Gastrocnemius medialis (tissue), 4 donors: ENCODE measurements around the gene EWSR1. TPM values are rescaled to one million over a fixed set of nuclear protein-coding genes. Genes with fewer than 3 reads are reported as not detected.

Experiments used
- ATAC-seq, 2 donors: fragments of 150-250 bp; one replicate each; pipeline ENCODE4 v1.9.1; 2016
- DNase-seq, 2 donors: peaks; one replicate each; pipeline ENCODE4 v3.0.0-alpha.2; 2019
- H3K27ac ChIP-seq, 4 donors: fragments of 200-600 bp; sonication (generic); 1 replicate in 1 of 4; 2 replicates in 3 of 4; pipeline ENCODE4 v1.5.1; 2016 to 2018; ENCODE audit warnings: mild to moderate bottlenecking in 2 of 4, moderate library complexity in 1 of 4
- H3K27me3 ChIP-seq, 3 donors: fragments of 200-600 bp; sonication (generic) in 2 of 3; 1 replicate in 1 of 3; 2 replicates in 2 of 3; pipeline versions ENCODE4 v1.5.1 to v1.6.0; 2016 to 2019; ENCODE audit warnings: mild to moderate bottlenecking in 1 of 3, moderate library complexity in 1 of 3
- H3K36me3 ChIP-seq, 2 donors: fragments of 200-600 bp; sonication (generic) in 1 of 2; one replicate each; pipeline ENCODE4 v1.5.1; 2017 to 2018
- H3K4me1 ChIP-seq, 2 donors: fragments of 200-600 bp; sonication (generic) in 1 of 2; one replicate each; pipeline ENCODE4 v1.5.1; 2016 to 2017; ENCODE audit warnings: mild to moderate bottlenecking in 2 of 2
- H3K4me3 ChIP-seq, 4 donors: fragments of 200-600 bp; sonication (generic) in 3 of 4; 1 replicate in 1 of 4; 2 replicates in 3 of 4; pipeline ENCODE4 v1.5.1; 2016 to 2019; ENCODE audit warnings: mild to moderate bottlenecking in 2 of 4
- H3K9me3 ChIP-seq, 3 donors: fragments of 200-600 bp; sonication (generic) in 2 of 3; 1 replicate in 1 of 3; 2 replicates in 2 of 3; pipeline ENCODE4 v1.5.1; 2016 to 2019
- CTCF ChIP-seq, 5 experiments: fragments of 450-650 bp in 3 of 5; fragments of 200-600 bp in 2 of 5; sonication (generic) in 2 of 5; IDR thresholded peaks in 4 of 5; conservative IDR thresholded peaks in 1 of 5; 1 replicate in 4 of 5; 2 replicates in 1 of 5; pipeline ENCODE4 v1.5.1; 2016 to 2019; ENCODE audit warnings: antibody characterized with exemption in 5 of 5, mild to moderate bottlenecking in 3 of 5, moderate library complexity in 3 of 5
- POLR2A ChIP-seq, 2 donors: fragments of 450-650 bp; IDR thresholded peaks; one replicate each; pipeline ENCODE4 v1.6.1; 2017; ENCODE audit warnings: antibody characterized with exemption in 2 of 2, mild to moderate bottlenecking in 2 of 2, moderate library complexity in 2 of 2
- in situ Hi-C, 4 donors: fragments of 200-750 bp; cut with MboI; loops; one replicate each; pipeline versions ENCODE4 v1.15.0 to v1.8.0; 2017; ENCODE audit warnings: low sequenced_read_pairs in 4 of 4
- intact Hi-C: fragments of 100-400 bp; cut with DNase I; formaldehyde crosslinking; loops from one replicate; pipeline ENCODE4 v1.15.1; 2023; ENCODE audit warnings: low total_unique reads
- total RNA-seq, 4 donors: library from RNA; depleted of rRNA; stranded (reverse); fragments of >200 nt; gene quantifications; one replicate each; pipeline versions ENCODE4 v1.1.0 to v1.2.3, GENCODE V29; 2016

Gene EWSR1
- total RNA-seq, 4 donors from 2014 or later: 192 to 269 (median 202) TPM

GRCh38 chr22:29255064-29255621 is 12.9 kb upstream of the EWSR1 start:
- H3K4me3 ChIP-seq: no peak overlapping the region
- H3K36me3 ChIP-seq: peaks cover 0 to 8% of the 10 kb centered on the region in 2 donors
- H3K4me1 ChIP-seq: no peaks in the 10 kb centered on the region
- no peaks in the 10 kb centered on the region for H3K27me3 ChIP-seq
- DNase-seq (no peak), ATAC-seq (no peak)
- intact Hi-C loops (no loop called here), in situ Hi-C loops (no loop called here)
- H3K9me3 ChIP-seq: no peaks in the 10 kb centered on the region
- no peak for TF ChIP-seq CTCF (IDR thresholded peaks at IDR 0.05 in 4 of 5, conservative IDR thresholded peaks at IDR 0.05 in 1 of 5)
- no peak for TF ChIP-seq POLR2A (IDR thresholded peaks at IDR 0.05)
- H3K27ac ChIP-seq: no peak overlapping the region

- H3K4me1 ChIP-seq: no peaks in the 10 kb centered on the region
- in situ Hi-C loops: no loop called here
- H3K4me3 ChIP-seq: no peak overlapping the region
These were observed 11.3 kb upstream of the EWSR1 start for GRCh38 chr22:29256606-29257325.

GRCh38 chr22:29257751-29258181 is 10.3 kb upstream of the EWSR1 start:
- in situ Hi-C loops: no loop called here
- H3K4me1 ChIP-seq: no peaks in the 10 kb centered on the region
- H3K4me3 ChIP-seq: no peak overlapping the region
- DNase-seq: no peak
- ATAC-seq: no peak
- H3K27me3 ChIP-seq: no peaks in the 10 kb centered on the region
- H3K27ac ChIP-seq: no peak overlapping the region
- peaks cover 0 to 12% of the 10 kb centered on the region in 2 donors for H3K36me3 ChIP-seq
- H3K9me3 ChIP-seq: no peaks in the 10 kb centered on the region
- TF ChIP-seq POLR2A (IDR thresholded peaks at IDR 0.05) (no peak), CTCF (IDR thresholded peaks at IDR 0.05 in 4 of 5, conservative IDR thresholded peaks at IDR 0.05 in 1 of 5) (no peak)
- intact Hi-C loops: no loop called here

More at GRCh38 chr22:29256606-29257325, 11.3 kb upstream of the EWSR1 start:
- no peak overlapping the region for H3K27ac ChIP-seq
- intact Hi-C loops: no loop called here
- no peaks in the 10 kb centered on the region for H3K9me3 ChIP-seq
- no peak for ATAC-seq
- no peaks in the 10 kb centered on the region for H3K27me3 ChIP-seq
- H3K36me3 ChIP-seq: peaks cover 0 to 12% of the 10 kb centered on the region in 2 donors
- DNase-seq: no peak
- TF ChIP-seq CTCF (IDR thresholded peaks at IDR 0.05 in 4 of 5, conservative IDR thresholded peaks at IDR 0.05 in 1 of 5) (no peak), POLR2A (IDR thresholded peaks at IDR 0.05) (no peak)

GRCh38 chr22:29258407-29259252 is 9.4 kb upstream of the EWSR1 start:
- no peak overlapping the region for H3K4me3 ChIP-seq
- DNase-seq (no peak), ATAC-seq (no peak)
- intact Hi-C loops: no loop called here
- no peak overlapping the region for H3K27ac ChIP-seq
- TF ChIP-seq POLR2A (IDR thresholded peaks at IDR 0.05) (no peak), CTCF (IDR thresholded peaks at IDR 0.05 in 4 of 5, conservative IDR thresholded peaks at IDR 0.05 in 1 of 5) (no peak)
- H3K27me3 ChIP-seq: no peaks in the 10 kb centered on the region
- no peaks in the 10 kb centered on the region for H3K9me3 ChIP-seq
- in situ Hi-C loops: no loop called here
- no peaks in the 10 kb centered on the region for H3K4me1 ChIP-seq
- peaks cover 0 to 12% of the 10 kb centered on the region in 2 donors for H3K36me3 ChIP-seq
